Measurements from ENCODE around the gene KIF25.

KIF25 gene

GRCh38 chr6:168072261-168072660 lies 74.8 kb downstream of the KIF25 start:
- TF ChIP-seq ZFP30 (CRISPR knock-in tag; IDR thresholded peaks at IDR 0.05) (no peak), SNAI2 (CRISPR knock-in tag; IDR thresholded peaks at IDR 0.05) (no peak), CSRNP3 (CRISPR knock-in tag; IDR thresholded peaks at IDR 0.05) (no peak), ZFP3 (CRISPR knock-in tag; IDR thresholded peaks at IDR 0.05) (no peak), ESRRG (CRISPR knock-in tag; IDR thresholded peaks at IDR 0.05) (no peak), ZNF8 (CRISPR knock-in tag; IDR thresholded peaks at IDR 0.05) (no peak), TCF4 (CRISPR knock-in tag; IDR thresholded peaks at IDR 0.05; ENCODE audit: borderline replicate concordance) (no peak), ZNF70 (CRISPR knock-in tag; IDR thresholded peaks at IDR 0.05) (no peak), BACH2 (CRISPR knock-in tag; IDR thresholded peaks at IDR 0.05; ENCODE audit: borderline replicate concordance) (no peak), RARB (CRISPR knock-in tag; IDR thresholded peaks at IDR 0.05) (no peak), ZC3H10 (CRISPR knock-in tag; IDR thresholded peaks at IDR 0.05) (no peak), GLIS3 (CRISPR knock-in tag; IDR thresholded peaks at IDR 0.05) (no peak), TSHZ2 (CRISPR knock-in tag; IDR thresholded peaks at IDR 0.05) (no peak), ARNTL (CRISPR knock-in tag; IDR thresholded peaks at IDR 0.05; ENCODE audit: borderline replicate concordance, low read depth) (no peak)
- TF ChIP-seq, protein P1, sequence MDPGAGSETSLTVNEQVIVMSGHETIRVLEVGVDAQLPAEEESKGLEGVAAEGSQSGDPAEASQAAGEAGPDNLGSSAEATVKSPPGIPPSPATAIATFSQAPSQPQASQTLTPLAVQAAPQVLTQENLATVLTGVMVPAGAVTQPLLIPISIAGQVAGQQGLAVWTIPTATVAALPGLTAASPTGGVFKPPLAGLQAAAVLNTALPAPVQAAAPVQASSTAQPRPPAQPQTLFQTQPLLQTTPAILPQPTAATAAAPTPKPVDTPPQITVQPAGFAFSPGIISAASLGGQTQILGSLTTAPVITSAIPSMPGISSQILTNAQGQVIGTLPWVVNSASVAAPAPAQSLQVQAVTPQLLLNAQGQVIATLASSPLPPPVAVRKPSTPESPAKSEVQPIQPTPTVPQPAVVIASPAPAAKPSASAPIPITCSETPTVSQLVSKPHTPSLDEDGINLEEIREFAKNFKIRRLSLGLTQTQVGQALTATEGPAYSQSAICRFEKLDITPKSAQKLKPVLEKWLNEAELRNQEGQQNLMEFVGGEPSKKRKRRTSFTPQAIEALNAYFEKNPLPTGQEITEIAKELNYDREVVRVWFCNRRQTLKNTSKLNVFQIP (CRISPR knock-in tag; IDR thresholded peaks at IDR 0.05; ENCODE audit: borderline replicate concordance, low read depth) = no peak
- ATAC-seq = no peak

- ATAC-seq = no peak
- TF ChIP-seq OSR1 (CRISPR knock-in tag; IDR thresholded peaks at IDR 0.05) = no peak
- TF ChIP-seq ESRRG (CRISPR knock-in tag; IDR thresholded peaks at IDR 0.05) = no peak
- no peak for TF ChIP-seq CSDC2 (CRISPR knock-in tag; IDR thresholded peaks at IDR 0.05)
- TF ChIP-seq ZNF8 (CRISPR knock-in tag; IDR thresholded peaks at IDR 0.05) = no peak
- no peak for TF ChIP-seq ZC3H10 (CRISPR knock-in tag; IDR thresholded peaks at IDR 0.05)
- no peak for TF ChIP-seq ZNF565 (CRISPR knock-in tag; conservative IDR thresholded peaks at IDR 0.05; ENCODE audit: low read depth)
- TF ChIP-seq, protein P2, sequence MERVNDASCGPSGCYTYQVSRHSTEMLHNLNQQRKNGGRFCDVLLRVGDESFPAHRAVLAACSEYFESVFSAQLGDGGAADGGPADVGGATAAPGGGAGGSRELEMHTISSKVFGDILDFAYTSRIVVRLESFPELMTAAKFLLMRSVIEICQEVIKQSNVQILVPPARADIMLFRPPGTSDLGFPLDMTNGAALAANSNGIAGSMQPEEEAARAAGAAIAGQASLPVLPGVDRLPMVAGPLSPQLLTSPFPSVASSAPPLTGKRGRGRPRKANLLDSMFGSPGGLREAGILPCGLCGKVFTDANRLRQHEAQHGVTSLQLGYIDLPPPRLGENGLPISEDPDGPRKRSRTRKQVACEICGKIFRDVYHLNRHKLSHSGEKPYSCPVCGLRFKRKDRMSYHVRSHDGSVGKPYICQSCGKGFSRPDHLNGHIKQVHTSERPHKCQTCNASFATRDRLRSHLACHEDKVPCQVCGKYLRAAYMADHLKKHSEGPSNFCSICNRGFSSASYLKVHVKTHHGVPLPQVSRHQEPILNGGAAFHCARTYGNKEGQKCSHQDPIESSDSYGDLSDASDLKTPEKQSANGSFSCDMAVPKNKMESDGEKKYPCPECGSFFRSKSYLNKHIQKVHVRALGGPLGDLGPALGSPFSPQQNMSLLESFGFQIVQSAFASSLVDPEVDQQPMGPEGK (CRISPR knock-in tag; IDR thresholded peaks at IDR 0.05; ENCODE audit: borderline replicate concordance) = no peak
- no peak for TF ChIP-seq BACH2 (CRISPR knock-in tag; IDR thresholded peaks at IDR 0.05; ENCODE audit: borderline replicate concordance)
- TF ChIP-seq, protein P1 (CRISPR knock-in tag; IDR thresholded peaks at IDR 0.05; ENCODE audit: borderline replicate concordance, low read depth) = no peak
- no peak for TF ChIP-seq ISL1 (CRISPR knock-in tag; IDR thresholded peaks at IDR 0.05)
- TF ChIP-seq TSHZ2 (CRISPR knock-in tag; IDR thresholded peaks at IDR 0.05) = no peak
- no peak for TF ChIP-seq TOX (CRISPR knock-in tag; IDR thresholded peaks at IDR 0.05; ENCODE audit: borderline replicate concordance)
- no peak for TF ChIP-seq GLIS3 (CRISPR knock-in tag; IDR thresholded peaks at IDR 0.05)
Measured at GRCh38 chr6:168072730-168073129, 75.3 kb downstream of the KIF25 start.
